ENCODE results near the gene DOCK3.

DOCK3 gene

GRCh38 chr3:51391566-51392354 lies 717.0 kb downstream of the DOCK3 start:
- no peak for DNase-seq

- no peak for DNase-seq
Observed at GRCh38 chr3:51392355-51393133, 717.8 kb downstream of the DOCK3 start.

GRCh38 chr3:51393134-51393495 lies 718.4 kb downstream of the DOCK3 start:
- no peak for DNase-seq

GRCh38 chr3:51393564-51393963 lies 718.8 kb downstream of the DOCK3 start:
- DNase-seq: no peak

- no peak for DNase-seq
Observed at GRCh38 chr3:51394541-51394940, 719.8 kb downstream of the DOCK3 start.

- DNase-seq: no peak
Observed at GRCh38 chr3:51395493-51396213, 720.9 kb downstream of the DOCK3 start.

- no peak for DNase-seq
Observed at GRCh38 chr3:51396401-51396800, 721.7 kb downstream of the DOCK3 start.

- no peak for DNase-seq
Observed at GRCh38 chr3:51397392-51397791, 722.7 kb downstream of the DOCK3 start.

DNA sequence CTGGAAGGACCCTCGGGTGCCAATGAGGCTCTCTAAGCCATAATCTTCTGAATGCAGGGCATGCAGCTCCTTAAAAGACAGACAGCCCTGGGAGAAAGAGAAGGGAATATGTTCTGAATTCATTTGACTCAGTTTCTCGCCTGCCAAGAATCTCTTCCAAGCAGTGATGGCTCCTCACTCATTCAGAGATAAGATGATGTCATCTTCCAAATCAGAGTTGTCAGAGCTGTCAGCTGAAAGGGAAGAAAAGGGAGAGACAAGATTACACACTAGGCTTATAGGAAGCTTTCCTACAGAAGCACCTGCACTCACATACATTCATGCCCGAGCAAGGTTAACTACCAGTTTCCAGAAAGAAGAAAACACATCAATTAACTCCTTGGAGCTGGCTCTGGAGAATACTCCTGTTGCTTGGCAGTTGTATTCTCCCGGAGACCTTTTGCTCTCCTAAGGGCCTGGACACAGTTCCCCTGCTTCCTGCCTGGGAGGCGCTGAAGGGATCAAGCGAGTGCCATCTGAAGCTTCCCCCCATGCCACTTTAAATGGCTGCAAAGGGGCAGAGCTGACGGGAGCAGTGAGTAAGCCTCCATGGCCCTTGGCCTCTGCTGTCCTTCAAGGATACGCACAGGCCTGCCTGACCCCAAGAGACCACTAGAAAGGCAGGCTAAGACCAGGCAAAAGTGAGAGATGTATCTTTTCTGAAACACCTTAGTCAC lies 724.0 kb downstream of the DOCK3 start:
- no peak for DNase-seq

GRCh38 chr3:51400166-51400565 lies 725.4 kb downstream of the DOCK3 start:
- no peak for DNase-seq

DNA sequence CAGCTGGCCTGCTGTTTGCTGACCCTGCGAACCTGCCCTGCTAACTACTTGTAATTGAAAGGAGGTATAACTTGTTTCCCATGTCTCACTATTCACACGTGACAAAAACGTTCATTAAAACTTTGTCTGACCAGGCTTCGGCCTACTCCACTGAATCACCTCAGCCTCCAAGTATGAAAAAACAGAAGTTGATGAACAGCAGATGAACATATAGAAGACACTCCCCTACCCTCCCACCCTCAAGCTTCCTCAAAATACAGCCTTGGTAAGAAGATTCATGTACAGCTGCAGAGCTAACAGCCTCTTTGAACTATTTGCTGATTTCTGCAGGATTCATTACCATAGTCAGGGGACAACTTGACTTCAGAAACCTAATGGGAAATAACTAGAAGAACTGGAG lies 727.0 kb downstream of the DOCK3 start:
- no peak for DNase-seq

DNA sequence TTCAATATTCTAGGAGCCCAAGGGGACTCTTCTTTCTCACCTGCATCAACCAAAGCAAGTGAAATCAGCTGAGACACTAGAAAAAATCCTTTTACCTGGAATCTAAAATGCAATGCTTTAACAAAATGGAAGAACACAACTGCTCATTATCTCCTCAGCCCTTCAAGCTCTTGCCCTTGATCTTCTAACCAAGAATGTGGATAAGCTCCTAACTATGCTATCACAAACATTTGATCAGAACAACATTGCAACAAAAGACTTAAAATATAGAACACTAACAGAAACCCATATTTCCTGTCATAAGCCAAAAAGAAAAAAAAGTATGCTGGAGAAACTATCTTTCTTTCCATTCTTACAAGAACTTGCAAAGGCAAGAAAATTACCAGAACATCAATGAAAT lies 728.9 kb downstream of the DOCK3 start:
- DNase-seq: no peak

DNA sequence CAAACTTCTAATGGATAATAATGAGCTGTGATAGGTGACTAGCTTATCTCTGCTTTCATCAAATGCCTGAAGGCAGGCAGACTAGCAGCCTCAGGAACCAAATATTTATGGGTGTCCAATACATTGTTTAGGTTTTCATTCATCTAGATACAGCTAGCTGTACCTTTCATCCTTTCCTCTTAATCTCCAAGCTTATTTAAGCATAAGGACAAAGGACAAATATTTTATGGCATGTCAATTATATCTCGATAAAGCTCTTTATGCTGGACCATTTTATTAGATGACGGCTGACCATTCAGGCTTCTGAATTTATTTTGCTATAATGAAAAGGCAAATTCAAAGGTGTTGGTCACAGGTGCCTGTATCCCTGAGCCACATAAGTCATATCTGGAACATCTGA lies 733.3 kb downstream of the DOCK3 start:
- DNase-seq: no peak

DNA sequence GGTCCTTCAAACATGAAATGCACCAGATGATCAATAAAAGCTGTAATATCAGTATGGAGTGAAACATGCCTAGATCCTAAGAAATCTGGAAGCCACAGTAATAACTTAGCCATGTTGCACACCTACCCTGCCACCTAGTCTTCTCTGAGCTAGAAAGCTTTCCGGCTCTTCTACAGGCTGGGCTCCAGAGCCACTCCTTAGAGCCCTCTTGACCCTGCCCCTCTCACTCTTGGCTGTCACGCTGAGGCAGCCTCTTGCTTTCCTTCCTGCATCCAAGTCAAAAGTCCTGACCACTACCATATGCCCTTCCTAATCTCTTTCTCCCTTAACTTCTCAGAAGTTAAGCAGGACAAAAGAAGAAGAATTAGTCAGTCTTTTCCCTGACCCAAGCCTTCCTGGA lies 734.1 kb downstream of the DOCK3 start:
- DNase-seq: no peak

DNA sequence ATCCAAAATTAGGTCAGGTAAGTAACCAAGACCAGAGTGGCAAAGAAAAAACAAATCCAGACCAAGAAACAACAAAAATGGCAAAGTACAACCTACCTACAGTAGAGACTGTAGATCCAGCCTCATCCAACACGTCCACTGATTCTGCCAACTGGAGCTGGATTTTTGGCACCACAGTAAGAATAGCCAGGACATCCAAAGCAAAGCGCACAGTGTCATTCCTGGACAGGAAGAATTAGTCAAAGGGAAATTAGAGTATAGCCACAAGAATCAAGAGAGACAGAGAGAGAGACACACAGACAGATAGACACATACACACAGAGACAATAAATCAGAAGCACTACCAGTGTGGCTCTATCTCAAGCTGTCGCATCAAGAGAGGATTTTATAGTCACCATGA lies 747.5 kb downstream of the DOCK3 start:
- no peak for DNase-seq

- no peak for DNase-seq
Observed at GRCh38 chr3:51426921-51427320, 752.2 kb downstream of the DOCK3 start.

DNA sequence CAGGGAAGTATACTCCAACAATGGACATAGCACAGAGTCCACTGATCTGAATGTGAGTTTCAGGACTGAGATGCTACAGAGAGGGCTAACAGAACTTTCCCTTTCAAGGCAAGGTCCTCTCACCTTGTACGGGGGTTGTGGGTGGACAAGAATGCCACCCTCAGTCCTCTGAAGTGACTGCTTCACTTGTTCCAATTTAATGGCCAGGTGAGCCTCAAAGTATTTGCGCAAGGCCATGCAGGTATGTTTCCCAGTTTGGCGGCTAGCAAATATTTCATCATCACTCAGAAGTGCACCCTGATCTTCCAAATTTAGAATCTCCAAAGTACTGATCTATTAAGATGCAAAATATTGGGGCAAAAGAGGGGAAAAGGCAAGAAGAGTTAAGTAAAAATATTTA lies 754.4 kb downstream of the DOCK3 start:
- DNase-seq: no peak

Data from NCI-H1436 treated with DMSO at 0.1 percent for 48 hours (cell line).